GM19099 (cell line): ENCODE measurements around the gene ACKR2.

Source experiments
- POLR2A ChIP-seq: IDR thresholded peaks from 3 replicates; pipeline ENCODE4 v1.6.1; 2011; ENCODE audit warnings: low read depth; ENCODE audit not compliant: insufficient read length; ENCODE audit errors: extremely low read depth

The ACKR2 gene

DNA sequence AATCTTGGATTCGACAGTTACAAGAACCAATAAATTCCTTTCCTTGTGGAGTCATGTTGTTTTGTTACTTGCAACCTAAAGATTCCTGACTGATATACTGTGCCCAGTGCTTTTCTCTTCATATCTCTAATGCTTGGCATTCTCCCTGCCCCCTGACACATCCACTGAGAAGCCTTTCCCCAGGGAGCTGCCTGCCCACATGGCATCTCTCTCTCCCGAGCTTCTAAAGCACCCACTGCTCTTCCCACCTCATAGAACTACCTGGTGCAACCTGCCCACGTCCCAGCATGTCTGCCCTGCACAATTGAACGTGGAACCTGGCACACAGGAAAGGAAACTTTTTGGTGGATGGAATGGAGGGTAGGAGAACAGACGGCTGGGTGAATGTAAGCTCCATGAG lies 59.6 kb downstream of the ACKR2 start:
- no peak for TF ChIP-seq POLR2A

- TF ChIP-seq POLR2A = no peak
These were observed 62.4 kb downstream of the ACKR2 start for GRCh38 chr3:42871592-42872196.

- no peak for TF ChIP-seq POLR2A
These were observed 63.5 kb downstream of the ACKR2 start for GRCh38 chr3:42872718-42873117.

- TF ChIP-seq POLR2A = no peak
These were observed 64.2 kb downstream of the ACKR2 start for GRCh38 chr3:42873221-42873982.

DNA sequence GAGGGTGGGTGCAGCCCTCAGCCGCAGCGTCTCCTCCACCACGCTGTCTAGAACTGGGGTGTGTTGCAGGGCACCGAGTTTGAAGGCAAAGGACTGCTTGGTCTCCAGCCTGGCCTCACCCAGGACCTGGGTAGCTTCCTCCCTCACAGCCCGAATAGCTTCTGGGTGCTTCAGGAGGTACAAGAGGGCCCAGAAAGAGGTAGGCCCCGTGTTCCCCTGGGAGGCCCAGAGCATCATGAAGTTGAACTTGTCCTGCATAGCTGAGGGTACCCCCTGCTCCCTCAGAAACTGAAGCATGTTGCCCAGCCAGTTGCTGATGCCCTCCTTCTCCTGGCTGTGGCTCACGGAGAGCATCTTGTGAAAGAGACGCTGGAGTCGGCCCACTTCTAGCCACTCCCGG lies 65.5 kb downstream of the ACKR2 start:
- no peak for TF ChIP-seq POLR2A

DNA sequence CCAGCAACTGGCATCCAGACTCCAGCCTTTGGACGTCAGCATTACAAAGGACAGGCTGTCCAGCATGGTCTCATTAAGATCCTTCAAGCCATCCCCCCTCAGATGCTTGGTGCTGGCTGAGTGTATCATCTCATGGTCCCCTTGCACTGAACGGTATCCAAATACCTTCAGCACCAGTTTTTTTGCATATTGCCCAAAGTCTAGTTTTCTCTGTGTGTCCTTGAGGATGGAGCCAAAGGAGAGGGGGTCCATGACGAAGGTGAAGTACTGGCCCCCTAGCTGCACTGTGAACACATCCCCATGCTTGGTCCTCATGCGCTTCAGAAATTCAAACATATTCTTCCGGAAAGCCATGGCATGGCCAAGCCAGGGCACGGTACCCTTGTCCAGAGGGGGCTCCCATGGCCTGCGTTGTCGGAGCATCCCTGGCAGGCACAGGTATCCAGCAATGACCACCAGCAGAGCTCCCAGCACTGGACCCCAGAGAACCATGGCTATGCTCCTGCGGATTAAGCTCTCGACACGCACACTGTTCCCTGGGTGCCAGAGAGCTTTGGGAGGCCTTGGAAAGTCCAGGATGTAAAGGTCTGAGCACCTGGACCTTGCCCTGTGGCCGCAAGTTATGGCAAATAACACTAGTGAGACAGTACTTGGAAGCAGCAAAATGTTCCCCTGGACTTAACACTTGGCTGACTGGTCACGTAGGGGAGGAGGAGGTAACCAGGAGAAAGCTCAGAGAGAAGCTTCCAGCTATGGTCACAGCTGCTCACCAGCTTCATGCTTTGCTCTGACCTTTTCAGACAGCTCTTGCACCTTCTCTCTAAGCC lies 66.3 kb downstream of the ACKR2 start, which contains the start of gene CYP8B1:
Gene CYP8B1 (minus strand): TSS at position 555 of the 827 bp plus-strand sequence. CDS start 63 bp downstream, at position 492.
- no peak for TF ChIP-seq POLR2A

- no peak for TF ChIP-seq POLR2A
These were observed 67.2 kb downstream of the ACKR2 start for GRCh38 chr3:42876401-42876800.

GRCh38 chr3:42876940-42877720 lies 67.9 kb downstream of the ACKR2 start:
- TF ChIP-seq POLR2A = no peak

DNA sequence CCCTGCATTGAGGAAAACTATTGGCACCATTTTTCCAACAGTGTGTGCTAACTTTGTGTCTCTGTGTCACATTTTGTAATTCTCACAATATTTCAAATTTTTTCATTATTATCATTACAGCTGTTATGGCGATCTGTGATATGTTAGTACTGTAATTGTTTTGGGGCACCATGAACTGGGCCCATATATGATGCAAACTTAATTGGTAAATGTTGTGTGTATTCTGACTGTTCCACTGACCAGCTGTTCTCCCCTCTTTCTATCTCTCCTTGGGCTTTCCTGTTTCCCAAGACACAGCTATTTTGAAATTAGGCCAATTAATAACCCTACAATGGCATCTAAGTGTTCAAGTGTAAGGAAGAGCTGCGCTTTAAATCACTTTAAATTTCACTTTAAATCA lies 68.6 kb downstream of the ACKR2 start:
- no peak for TF ChIP-seq POLR2A

DNA sequence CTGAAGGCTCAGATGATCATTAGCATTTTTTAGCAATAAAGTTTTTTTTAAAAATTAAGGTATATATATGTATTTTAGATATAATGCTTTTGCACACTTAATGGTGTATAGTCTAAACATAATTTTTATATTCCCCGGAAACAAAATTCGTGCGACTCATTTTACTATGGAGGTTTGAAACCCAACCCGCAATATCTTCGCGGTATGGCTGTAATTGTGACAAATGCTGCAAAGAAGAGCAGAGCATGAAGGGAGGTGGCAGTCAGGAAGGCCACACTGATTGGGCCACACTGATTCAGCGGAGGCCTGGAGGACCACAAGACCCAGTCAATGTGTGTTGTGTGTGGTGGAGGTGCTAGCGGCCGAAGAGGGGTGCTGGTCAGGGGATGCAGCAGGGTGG lies 70.9 kb downstream of the ACKR2 start:
- no peak for TF ChIP-seq POLR2A

DNA sequence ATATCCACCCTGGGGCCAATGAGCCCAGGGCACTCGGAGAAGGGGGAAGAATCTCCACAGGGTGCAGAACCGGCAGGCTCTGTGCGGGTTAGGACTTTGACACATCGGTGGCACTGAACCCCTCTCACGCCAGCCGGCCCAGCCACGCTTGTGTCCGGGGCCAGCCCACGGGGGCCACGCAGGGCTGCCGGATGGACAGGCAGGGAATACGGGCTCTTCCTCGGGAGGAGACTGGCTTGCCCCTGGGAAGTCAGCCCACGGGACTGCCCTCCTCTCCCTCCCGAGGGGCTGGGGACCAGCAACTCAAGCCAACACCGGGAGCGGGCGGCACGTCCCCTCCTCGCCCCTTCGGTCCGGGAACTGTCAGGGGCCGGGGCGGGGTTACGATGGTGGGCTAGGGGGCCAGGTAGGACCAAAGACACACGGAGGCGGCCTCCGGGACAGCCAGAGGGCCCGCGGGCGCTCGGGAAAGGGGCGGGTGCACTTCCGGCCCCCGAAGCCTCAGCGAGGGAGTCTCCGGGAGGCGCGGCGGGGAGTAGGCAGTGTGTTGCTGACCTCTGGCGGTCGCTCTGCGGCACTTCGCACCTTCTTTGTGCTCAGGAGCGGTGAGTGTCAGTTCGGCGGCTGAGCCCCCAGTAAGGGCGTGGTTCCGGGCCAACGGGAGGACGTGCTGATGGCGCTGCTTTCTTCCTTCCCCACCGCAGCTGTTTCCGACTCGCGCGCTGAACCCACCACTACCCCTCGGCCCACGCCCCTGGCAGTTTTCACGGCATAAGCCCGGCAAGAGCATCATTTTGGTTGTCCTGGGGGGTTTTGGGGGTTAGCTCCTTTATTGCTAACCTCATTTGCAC lies 71.6 kb downstream of the ACKR2 start:
- TF ChIP-seq POLR2A = peak; percentile 30

GRCh38 chr3:42884324-42884723 lies 75.1 kb downstream of the ACKR2 start:
- no peak for TF ChIP-seq POLR2A

- no peak for TF ChIP-seq POLR2A
These were observed 77.1 kb downstream of the ACKR2 start for GRCh38 chr3:42886294-42886822.

- no peak for TF ChIP-seq POLR2A
These were observed 77.8 kb downstream of the ACKR2 start for GRCh38 chr3:42887084-42887483.
